Fibroblast of lung (primary cell): ENCODE measurements around the gene C10orf67.

Experiments
- EZH2 ChIP-seq: IDR thresholded peaks from 2 replicates; pipeline ENCODE4 v1.5.1; 2012; ENCODE audit warnings: low read length, control low read depth, mild to moderate bottlenecking; ENCODE audit errors: missing control alignments
- TF ChIP-seq, protein P1 (sequence below), 2 donors: IDR thresholded peaks in 1 of 2; conservative IDR thresholded peaks in 1 of 2; 1 replicate in 1 of 2; 2 replicates in 1 of 2; pipeline ENCODE4 v1.5.1; 2011 to 2012; ENCODE audit warnings: low read length in 2 of 2, control low read depth in 1 of 2, inconsistent platforms in 1 of 2, low read depth in 1 of 2, mild to moderate bottlenecking in 1 of 2

DNA sequence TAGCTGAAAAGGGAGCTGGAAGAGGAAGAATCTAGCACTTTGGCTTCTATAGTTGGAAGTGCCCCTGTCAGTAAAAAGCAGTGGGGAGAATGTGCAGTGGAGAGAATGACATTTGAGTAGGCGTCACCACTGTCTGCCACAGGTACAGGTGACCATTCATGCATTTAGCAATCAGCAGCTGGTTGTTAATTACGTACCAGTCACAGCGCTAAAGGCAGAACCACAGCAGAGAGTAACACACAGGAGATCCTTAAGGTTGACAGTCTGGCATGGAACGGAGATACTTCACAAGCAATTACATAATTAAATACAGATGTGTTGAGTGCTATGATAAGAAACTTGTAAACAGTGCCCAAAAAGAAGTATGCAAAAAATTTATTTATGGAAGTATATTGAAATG, 24.8 kb downstream of the C10orf67 start:
- TF ChIP-seq, protein P1, sequence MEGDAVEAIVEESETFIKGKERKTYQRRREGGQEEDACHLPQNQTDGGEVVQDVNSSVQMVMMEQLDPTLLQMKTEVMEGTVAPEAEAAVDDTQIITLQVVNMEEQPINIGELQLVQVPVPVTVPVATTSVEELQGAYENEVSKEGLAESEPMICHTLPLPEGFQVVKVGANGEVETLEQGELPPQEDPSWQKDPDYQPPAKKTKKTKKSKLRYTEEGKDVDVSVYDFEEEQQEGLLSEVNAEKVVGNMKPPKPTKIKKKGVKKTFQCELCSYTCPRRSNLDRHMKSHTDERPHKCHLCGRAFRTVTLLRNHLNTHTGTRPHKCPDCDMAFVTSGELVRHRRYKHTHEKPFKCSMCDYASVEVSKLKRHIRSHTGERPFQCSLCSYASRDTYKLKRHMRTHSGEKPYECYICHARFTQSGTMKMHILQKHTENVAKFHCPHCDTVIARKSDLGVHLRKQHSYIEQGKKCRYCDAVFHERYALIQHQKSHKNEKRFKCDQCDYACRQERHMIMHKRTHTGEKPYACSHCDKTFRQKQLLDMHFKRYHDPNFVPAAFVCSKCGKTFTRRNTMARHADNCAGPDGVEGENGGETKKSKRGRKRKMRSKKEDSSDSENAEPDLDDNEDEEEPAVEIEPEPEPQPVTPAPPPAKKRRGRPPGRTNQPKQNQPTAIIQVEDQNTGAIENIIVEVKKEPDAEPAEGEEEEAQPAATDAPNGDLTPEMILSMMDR (conservative IDR thresholded peaks at IDR 0.05 in 1 of 2, IDR thresholded peaks at IDR 0.05 in 1 of 2; ENCODE audit: low read depth in 1 of 2, low read length in 2 of 2), result no peak
- no peak for TF ChIP-seq EZH2
